ENCODE measurements around the gene SLC34A1.
"Not testable (repeated sequence)": the region's sequence is repeated elsewhere in the genome, so short reads cannot be mapped to it uniquely, and the experiment has no call there.

The SLC34A1 gene

DNA sequence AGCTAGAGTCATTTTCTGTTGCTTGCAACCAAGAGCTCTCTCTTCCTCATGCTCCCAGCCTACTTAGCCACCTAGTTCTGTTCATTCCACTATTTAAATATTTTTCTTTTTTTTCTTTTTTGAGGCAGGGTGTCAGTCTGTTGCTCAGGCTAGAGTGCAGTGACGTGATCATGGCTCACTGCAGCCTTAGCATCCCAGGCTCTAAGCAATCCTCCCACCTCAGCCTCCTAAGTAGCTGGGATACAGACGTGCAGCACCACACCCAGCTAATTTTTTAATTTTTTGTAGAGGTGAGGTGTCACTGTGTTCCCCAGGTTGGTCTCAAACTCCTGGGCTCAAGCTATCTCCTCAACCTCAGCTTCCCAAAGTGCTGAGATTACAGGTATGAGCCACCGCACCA, 30.2 kb downstream of the SLC34A1 start:
- no peak for DNase-seq

DNA sequence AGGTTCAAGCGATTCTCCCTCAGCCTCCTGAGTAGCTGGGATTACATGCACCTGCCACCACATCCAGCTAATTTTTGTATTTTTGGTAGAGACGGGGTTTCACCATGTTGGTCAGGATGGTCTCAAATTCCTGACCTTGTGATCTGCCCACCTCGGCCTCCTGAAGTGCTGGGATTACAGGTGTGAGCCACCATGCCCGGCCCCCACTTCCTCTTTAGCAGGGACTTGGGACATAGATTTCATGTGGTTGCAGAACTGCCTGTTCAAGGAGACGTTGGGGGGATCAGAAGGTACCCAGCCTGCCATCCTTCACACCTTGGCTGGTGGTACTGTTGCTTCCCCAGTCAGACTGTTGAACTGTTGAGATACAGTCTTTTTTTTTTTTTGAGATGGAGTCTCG, 32.8 kb downstream of the SLC34A1 start:
- not testable (repeated sequence) for DNase-seq

DNA sequence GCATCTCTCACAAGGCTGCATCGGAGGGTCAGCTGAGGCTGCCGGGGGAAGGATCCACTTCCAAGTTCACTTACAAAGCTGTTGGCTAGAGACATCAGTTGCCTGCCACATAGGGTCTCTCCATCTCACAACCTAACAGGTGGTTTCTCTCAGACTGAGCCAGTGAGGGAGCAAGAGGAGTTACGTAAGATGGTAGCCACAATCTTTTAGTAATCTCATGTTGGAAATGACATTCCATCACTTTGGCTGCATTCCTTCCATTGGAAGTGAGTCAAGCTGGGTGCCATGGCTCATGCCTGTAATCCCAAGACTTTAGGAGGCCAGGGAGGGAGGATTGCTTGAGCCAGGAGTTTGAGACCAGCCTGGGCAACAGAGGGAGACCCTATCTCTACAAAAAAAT, 34.8 kb downstream of the SLC34A1 start:
- DNase-seq, result no peak

DNA sequence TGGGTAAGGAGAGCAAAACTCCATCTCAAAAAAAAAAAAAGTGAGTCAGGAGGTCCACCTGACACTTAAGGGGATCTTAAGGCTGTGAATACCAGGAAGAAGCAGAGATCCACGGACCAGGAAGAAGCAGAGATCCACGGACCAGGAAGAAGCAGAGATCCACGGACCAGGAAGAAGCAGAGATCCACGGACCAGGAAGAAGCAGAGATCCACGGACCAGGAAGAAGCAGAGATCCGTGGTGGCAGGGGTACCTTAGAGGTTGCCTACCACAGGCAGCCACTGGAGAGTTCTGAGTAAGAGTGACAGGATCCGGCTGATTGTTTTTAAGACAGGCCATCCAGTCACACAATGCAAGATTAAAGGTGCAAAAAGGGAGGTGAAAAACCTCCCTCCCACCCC, 36.2 kb downstream of the SLC34A1 start:
- DNase-seq, result not testable (repeated sequence)

DNA sequence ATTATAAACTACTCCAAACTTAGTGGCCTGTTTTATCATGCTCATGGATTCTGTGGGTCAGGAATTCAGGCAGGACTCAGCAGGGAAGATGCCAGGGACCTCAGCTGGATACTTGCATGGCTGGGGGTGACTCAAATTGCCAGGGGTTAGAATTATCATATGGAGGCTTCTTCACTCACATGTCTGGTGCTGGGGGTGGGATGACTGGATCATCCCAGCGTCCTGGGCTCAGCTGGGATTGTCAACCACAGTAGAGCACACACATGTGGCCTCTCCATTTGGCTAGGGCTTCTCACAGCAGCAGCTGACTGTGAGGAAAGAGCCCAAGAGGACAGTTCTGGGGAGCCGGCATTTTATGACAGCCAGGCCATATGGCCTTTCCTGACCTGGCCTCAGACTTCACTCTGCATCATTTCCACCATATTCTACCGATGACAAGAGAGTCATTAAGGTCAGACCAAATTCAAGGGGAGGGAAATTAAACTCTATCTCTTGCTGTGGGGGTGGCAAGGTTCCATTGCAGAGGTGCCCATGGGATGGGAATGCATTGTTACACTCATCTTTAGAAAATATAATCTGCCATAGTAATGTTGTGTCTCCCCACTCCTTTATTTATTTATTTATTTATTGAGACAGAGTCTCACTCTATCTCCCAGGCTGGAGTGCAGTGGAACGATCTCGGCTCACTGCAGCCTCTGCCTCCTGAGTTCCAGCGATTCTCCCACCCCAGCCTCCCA, 37.0 kb downstream of the SLC34A1 start:
- DNase-seq, result no peak

DNA sequence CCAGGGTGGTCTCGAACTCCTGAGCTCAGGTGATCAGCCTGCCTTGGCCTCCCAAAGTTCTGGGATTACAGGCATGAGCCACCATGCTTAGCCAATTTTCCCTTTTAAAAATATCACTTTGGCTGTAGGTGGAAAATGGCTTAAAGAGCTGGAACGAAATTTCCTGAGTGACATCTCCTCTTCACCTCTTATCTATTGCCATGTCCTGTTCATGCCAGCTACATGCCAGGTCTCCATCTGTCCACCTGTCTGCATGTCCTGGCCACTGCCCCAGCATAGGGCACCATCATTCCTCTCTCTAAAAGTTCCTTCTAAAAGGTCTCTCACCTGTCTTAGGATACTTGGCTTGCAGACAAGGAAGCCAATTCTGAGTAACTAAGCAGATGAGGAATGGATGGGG, 39.4 kb downstream of the SLC34A1 start:
- no peak for DNase-seq

DNA sequence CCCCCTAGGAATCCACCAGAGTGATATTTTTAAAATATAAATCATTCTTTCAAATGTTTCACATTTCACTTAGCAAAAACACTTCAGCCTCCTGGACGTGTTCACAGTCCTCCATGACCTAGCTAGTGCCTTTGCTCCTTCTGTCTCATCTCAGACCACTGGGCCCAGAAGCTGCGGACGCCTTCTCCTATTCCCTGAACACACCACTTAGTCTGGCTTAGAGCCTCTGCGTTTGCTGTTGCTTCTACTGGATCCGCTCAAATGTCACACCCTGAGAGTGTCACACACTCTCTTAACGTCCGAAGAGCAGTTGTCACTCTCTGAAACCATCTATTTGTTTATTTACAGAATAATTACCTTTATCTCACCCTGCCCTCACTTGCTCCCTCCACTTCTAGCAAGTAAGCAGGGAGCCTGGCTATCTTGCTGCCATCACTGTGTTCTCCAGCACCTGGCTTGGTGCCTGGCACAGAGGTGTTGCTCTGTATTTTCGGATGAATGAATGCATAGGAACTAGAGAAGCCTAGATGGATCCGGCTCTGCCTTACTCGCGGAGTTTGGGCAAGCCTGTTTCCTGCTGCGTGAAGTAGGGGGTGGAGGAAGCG, 41.1 kb downstream of the SLC34A1 start:
- DNase-seq, result no peak

DNA sequence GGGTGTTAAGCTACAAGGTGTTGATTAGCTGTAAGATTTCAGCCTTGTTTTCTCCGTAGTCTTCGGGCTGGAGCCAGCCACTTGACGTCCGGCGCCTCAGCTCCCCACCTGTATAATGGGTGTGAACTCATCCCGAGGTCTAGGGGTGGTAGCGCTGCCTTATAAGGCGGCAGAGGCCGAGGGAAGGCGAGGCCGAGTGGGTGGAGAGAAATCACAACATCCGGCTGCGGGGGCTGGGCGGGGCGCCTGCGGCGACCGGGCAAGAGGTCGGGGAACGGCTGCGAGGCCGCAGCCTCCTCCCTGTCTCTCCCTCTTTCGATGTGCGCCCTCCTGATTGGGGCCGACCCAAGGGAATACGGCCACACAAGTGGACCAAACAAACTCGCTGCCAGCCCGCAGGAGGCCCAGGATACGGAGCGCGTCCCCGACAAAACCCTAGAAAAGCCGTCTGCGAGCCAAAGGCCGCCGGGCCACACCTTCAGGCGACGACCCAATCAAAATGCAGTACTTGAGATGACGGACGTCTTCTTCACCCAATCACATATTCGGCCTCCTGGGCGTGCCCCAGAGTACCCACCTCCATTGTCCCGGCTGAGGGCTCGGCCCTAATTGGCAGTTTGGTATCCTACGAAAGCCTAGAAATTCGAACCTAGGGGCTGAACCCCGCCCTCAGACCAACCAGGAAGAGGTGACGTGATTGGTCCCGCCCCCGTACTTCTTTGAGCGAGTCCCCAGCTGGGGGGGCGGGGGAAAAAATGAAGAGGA, 41.7 kb downstream of the SLC34A1 start:
- peak; percentile 100 for DNase-seq

- DNase-seq, result no peak
Measured at GRCh38 chr5:177426566-177427210, 42.5 kb downstream of the SLC34A1 start, which contains the start of gene GRK6. TSS of gene GRK6 (plus strand) at chr5:177426676. CDS start at chr5:177426846, 170 bp downstream.

- DNase-seq, result no peak
Measured at GRCh38 chr5:177427211-177427822, 43.1 kb downstream of the SLC34A1 start.

- DNase-seq, result no peak
Measured at GRCh38 chr5:177427919-177428573, 43.8 kb downstream of the SLC34A1 start.

- no peak for DNase-seq
Measured at GRCh38 chr5:177428574-177429217, 44.5 kb downstream of the SLC34A1 start.

- no peak for DNase-seq
Measured at GRCh38 chr5:177429248-177430040, 45.2 kb downstream of the SLC34A1 start.

DNA sequence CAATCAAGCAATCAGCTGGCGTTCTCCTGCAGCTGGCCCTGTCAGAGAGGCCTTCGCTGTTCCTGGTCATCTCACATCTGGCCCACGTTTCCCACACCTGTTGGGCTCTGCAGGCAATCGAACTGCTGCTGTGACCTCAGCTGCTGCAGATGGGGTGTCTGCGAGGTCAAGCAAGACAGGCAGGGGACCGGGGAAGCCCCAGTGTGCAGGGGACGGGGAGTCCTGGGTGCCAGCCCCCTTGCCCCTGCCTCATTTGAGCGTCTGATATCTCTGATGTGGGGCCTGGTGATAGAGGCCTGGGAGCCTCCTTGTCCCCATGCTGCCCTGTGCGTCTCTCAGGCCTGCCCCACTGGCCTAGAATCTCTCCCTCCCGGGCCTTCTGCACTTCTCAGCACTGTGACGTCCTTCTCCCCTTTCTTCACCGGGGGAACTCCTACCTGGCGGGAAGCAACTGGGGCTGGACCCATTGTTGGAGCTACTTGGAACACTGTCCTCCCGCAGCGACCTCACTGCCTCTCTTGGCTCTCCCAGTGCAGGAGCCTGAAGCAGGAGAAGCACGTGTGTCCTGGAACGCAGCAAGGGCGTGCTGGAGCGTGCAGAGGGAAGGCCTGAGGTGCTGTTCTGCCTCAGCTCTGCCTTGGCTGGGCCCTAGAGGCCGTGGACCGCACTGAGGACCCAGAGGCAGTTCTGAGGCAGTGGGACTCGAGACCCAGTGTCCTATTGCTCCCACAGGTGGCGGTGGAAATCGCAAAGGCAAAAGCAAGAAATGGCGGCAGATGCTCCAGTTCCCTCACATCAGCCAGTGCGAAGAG, 46.1 kb downstream of the SLC34A1 start:
- DNase-seq, result no peak

GRCh38 chr5:177430972-177431316, 46.7 kb downstream of the SLC34A1 start:
- no peak for DNase-seq

- DNase-seq, result no peak
Measured at GRCh38 chr5:177431317-177432142, 47.3 kb downstream of the SLC34A1 start.

DNA sequence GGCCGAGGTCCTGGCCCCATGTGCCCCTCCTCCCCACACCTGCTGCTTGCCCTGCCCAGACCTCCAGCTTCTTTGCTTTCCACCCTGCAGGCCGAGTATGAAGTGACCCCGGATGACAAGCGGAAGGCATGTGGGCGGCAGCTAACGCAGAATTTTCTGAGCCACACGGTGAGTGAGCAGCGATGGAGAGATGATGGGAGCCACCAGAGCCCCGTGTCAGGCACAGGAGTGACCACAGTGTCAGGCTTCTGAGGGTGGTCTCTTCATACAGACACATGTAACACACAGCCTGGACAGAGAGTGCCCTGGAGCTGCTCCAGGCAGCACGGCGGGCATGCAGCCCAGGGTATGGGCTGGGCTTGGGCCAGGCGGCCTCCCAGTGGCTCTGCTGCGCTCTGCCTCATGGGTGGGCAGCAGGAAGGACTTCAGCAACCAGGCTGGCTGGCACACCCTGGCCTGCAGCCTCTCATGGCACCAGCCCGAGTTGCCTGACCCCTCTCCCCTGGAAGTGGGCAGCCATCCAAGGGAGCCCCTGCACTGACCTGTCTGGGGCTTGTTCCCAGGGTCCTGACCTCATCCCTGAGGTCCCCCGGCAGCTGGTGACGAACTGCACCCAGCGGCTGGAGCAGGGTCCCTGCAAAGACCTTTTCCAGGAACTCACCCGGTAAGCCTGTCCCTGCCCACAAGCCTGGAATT, 48.1 kb downstream of the SLC34A1 start:
- DNase-seq, result no peak

- no peak for DNase-seq
Measured at GRCh38 chr5:177432839-177433657, 48.8 kb downstream of the SLC34A1 start.
